ENCODE data around the gene LRRC55. TPM values are rescaled to one million over a fixed set of nuclear protein-coding genes. Genes with fewer than 3 reads are reported as not detected.

LRRC55 gene, protein sequence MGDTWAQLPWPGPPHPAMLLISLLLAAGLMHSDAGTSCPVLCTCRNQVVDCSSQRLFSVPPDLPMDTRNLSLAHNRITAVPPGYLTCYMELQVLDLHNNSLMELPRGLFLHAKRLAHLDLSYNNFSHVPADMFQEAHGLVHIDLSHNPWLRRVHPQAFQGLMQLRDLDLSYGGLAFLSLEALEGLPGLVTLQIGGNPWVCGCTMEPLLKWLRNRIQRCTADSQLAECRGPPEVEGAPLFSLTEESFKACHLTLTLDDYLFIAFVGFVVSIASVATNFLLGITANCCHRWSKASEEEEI
- total RNA-seq: not detected

- Mint-ChIP-seq H3K27me3 (ENCODE audit: low read depth) (peaks cover 16% of the 10 kb centered on the region), H3K27ac (no peak within 1 kb of the TSS), H3K4me1 (ENCODE audit: low read depth) (no peaks in the 10 kb centered on the region), H3K36me3 (ENCODE audit: low read depth) (no peaks in the 10 kb centered on the region), H3K9me3 (ENCODE audit: insufficient read depth) (no peaks in the 10 kb centered on the region), H3K4me3 (no peak within 1 kb of the TSS)
- POLR2A ChIA-PET: no interaction called here
- ATAC-seq (no peak), DNase-seq (no peak)
- CTCF ChIA-PET: no interaction called here
Measured at GRCh38 chr11:57181678-57182305, at the start of gene LRRC55. TSS of gene LRRC55 (plus strand) at chr11:57181953. CDS start at chr11:57182023, 70 bp downstream.

DNA sequence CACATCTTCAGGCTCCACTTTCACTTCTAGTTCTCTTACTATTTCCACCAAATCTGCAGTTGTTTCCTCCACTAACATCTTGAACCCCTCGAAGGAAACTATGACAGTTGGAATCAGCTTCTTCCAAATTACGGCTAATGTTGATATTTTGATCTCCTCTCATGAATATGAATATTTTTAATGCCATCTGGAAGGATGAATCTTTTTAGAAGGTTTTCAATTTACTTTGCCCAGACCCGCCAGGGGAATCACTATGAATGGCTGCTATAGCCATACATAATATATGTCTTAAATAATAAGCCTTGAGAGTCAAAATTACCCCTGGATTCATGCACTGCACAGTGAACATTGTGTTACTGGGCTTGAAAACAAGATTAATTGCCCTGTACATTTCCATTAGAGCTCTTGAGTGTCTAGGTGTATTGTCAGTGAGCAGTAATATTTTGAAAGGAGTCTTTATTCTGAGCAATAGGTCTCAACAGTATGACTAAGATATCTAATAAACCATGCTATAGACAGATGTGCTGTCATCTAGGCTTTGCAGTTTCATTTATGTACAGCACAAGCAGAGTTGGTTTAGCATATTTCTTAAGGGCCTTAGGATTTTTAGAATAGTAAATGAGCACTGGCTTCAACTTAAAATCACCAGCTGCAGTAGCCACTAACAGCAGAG lies 48.3 kb upstream of the LRRC55 start:
- DNase-seq (no peak), ATAC-seq (no peak)
- Mint-ChIP-seq H3K9me3 (ENCODE audit: insufficient read depth) (no peaks in the 10 kb centered on the region), H3K36me3 (ENCODE audit: low read depth) (no peaks in the 10 kb centered on the region), H3K4me3 (no peak overlapping the region), H3K27ac (no peak overlapping the region), H3K27me3 (ENCODE audit: low read depth) (peaks cover 10% of the 10 kb centered on the region), H3K4me1 (ENCODE audit: low read depth) (no peaks in the 10 kb centered on the region)
- ChIA-PET CTCF (interaction anchor here (2.6 kb wide), 1 partner anchor 116 kb away, joined by 10 read pairs; no protein-coding TSS in a partner anchor), POLR2A (no interaction called here)

DNA sequence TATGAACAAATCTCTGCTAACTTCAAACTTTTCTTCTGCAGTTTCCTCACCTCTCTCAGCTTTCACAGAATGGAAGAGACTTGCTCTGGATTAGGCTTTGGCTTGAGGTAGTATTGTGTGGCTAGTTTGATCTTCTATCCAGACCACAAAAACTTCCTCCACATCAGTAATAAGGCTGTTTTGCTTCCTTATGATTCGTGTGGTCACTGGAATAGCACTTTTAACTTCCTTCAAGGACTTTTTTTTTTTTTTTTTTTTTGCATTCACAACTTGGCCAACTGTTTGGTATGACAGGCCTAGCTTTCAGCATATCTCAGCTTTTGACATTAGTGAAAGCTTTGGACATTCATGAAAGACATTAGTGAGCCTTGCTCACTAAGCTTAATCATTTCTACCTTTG lies 47.5 kb upstream of the LRRC55 start:
- Mint-ChIP-seq H3K27ac (no peak overlapping the region), H3K4me3 (no peak overlapping the region), H3K27me3 (ENCODE audit: low read depth) (peaks cover 10% of the 10 kb centered on the region), H3K36me3 (ENCODE audit: low read depth) (no peaks in the 10 kb centered on the region), H3K4me1 (ENCODE audit: low read depth) (no peaks in the 10 kb centered on the region), H3K9me3 (ENCODE audit: insufficient read depth) (no peaks in the 10 kb centered on the region)
- CTCF ChIA-PET: interaction anchor here (2.6 kb wide), 1 partner anchor 115 kb away, joined by 10 read pairs; no protein-coding TSS in a partner anchor
- POLR2A ChIA-PET: no interaction called here
- no peak for ATAC-seq
- no peak for DNase-seq

DNA sequence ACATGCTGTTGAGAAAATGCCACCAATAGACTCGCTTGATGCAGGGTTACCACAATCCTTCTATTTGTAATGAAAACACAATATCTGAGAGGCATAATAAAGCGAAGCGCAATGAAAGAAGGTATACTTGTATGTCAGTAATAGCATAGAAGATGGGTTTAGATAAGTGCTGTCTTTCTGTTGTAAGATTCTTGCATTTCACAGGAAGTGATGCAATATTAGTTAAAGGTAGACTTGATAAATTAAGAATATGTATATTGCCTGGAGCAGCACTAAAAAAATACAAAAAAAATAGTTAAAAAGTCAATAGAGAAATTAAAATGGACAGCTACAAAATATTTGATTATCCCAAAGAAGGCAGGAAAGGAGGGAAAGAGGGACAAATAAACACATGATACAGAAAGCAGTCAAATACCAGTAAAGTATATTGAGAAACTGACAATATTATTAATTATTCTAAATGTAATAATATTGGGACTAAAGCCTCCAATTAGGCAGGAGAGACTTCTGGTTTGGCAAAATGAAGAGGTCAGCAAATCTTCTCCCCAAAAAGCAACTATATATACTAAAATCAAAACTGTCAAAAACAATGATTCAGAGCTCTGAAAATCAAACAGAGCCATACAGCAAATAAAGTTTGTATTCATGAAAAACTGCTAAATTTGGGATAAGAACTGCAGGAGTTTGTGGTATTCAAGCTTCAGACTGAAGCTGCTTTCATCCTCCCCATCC lies 46.6 kb upstream of the LRRC55 start:
- H3K36me3 Mint-ChIP-seq (ENCODE audit: low read depth): no peaks in the 10 kb centered on the region

GRCh38 chr11:57140568-57140967 lies 41.2 kb upstream of the LRRC55 start:
- ChIA-PET POLR2A (no interaction called here), CTCF (no interaction called here)
- peaks cover 8% of the 10 kb centered on the region for H3K27me3 Mint-ChIP-seq (ENCODE audit: low read depth)
- H3K27ac Mint-ChIP-seq: no peak overlapping the region
- no peak overlapping the region for H3K4me3 Mint-ChIP-seq
- ATAC-seq (no peak), DNase-seq (no peak)
- no peaks in the 10 kb centered on the region for H3K36me3 Mint-ChIP-seq (ENCODE audit: low read depth)
- H3K4me1 Mint-ChIP-seq (ENCODE audit: low read depth): no peaks in the 10 kb centered on the region
- no peaks in the 10 kb centered on the region for H3K9me3 Mint-ChIP-seq (ENCODE audit: insufficient read depth)

More for the DNA sequence above, 46.6 kb upstream of the LRRC55 start:
- CTCF ChIA-PET: interaction anchor here (2.6 kb wide), 1 partner anchor 114 kb away, joined by 10 read pairs; no protein-coding TSS in a partner anchor
- DNase-seq: no peak
- ATAC-seq: no peak
- Mint-ChIP-seq H3K4me3 (no peak overlapping the region), H3K9me3 (ENCODE audit: insufficient read depth) (no peaks in the 10 kb centered on the region), H3K27ac (no peak overlapping the region), H3K27me3 (ENCODE audit: low read depth) (peaks cover 10% of the 10 kb centered on the region), H3K4me1 (ENCODE audit: low read depth) (no peaks in the 10 kb centered on the region)
- POLR2A ChIA-PET: no interaction called here

- H3K36me3 Mint-ChIP-seq (ENCODE audit: low read depth): no peaks in the 10 kb centered on the region
- ATAC-seq (no peak), DNase-seq (no peak)
- ChIA-PET POLR2A (no interaction called here), CTCF (no interaction called here)
- no peak overlapping the region for H3K27ac Mint-ChIP-seq
- H3K27me3 Mint-ChIP-seq (ENCODE audit: low read depth): peaks cover 6% of the 10 kb centered on the region
- no peaks in the 10 kb centered on the region for H3K4me1 Mint-ChIP-seq (ENCODE audit: low read depth)
- no peaks in the 10 kb centered on the region for H3K9me3 Mint-ChIP-seq (ENCODE audit: insufficient read depth)
- H3K4me3 Mint-ChIP-seq: no peak overlapping the region
Measured at GRCh38 chr11:57143459-57143858, 38.3 kb upstream of the LRRC55 start.

GRCh38 chr11:57144075-57144474 lies 37.7 kb upstream of the LRRC55 start:
- DNase-seq (no peak), ATAC-seq (no peak)
- ChIA-PET POLR2A (no interaction called here), CTCF (no interaction called here)
- H3K9me3 Mint-ChIP-seq (ENCODE audit: insufficient read depth): no peaks in the 10 kb centered on the region
- no peak overlapping the region for H3K27ac Mint-ChIP-seq
- no peak overlapping the region for H3K4me3 Mint-ChIP-seq
- H3K4me1 Mint-ChIP-seq (ENCODE audit: low read depth): no peaks in the 10 kb centered on the region
- peaks cover 6% of the 10 kb centered on the region for H3K27me3 Mint-ChIP-seq (ENCODE audit: low read depth)
- no peaks in the 10 kb centered on the region for H3K36me3 Mint-ChIP-seq (ENCODE audit: low read depth)

- ChIA-PET POLR2A (no interaction called here), CTCF (no interaction called here)
- Mint-ChIP-seq H3K4me1 (ENCODE audit: low read depth) (no peaks in the 10 kb centered on the region), H3K36me3 (ENCODE audit: low read depth) (no peaks in the 10 kb centered on the region), H3K27me3 (ENCODE audit: low read depth) (peaks cover 6% of the 10 kb centered on the region), H3K4me3 (no peak overlapping the region), H3K27ac (no peak overlapping the region), H3K9me3 (ENCODE audit: insufficient read depth) (no peaks in the 10 kb centered on the region)
- ATAC-seq (no peak), DNase-seq (no peak)
Measured at GRCh38 chr11:57144531-57145320, 37.0 kb upstream of the LRRC55 start.

DNA sequence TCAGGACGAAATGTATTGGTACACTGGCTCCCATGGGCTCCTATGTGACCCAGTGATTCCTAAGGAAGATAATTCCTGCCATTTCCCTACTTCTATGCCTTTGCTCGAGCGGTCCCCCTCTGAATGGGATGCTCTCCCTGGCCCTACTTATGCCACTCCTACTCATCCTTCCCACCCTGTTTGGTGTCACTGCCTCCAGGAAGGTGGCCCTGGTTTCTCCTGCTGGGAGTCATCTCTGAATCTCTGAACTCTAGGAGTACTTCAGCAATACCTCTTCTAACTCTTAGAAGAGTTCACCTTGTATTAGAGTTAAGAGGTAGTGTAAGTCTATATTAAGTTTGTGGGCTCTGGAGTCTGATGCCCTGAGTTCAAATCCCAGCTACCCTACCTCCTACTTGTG lies 35.5 kb upstream of the LRRC55 start:
- Mint-ChIP-seq H3K4me1 (ENCODE audit: low read depth) (no peaks in the 10 kb centered on the region), H3K4me3 (no peak overlapping the region), H3K36me3 (ENCODE audit: low read depth) (no peaks in the 10 kb centered on the region), H3K27me3 (ENCODE audit: low read depth) (peaks cover 6% of the 10 kb centered on the region), H3K9me3 (ENCODE audit: insufficient read depth) (no peaks in the 10 kb centered on the region), H3K27ac (no peak overlapping the region)
- ATAC-seq (no peak), DNase-seq (no peak)
- ChIA-PET CTCF (no interaction called here), POLR2A (no interaction called here)

GRCh38 chr11:57148621-57149020 lies 33.1 kb upstream of the LRRC55 start:
- H3K4me1 Mint-ChIP-seq (ENCODE audit: low read depth): no peaks in the 10 kb centered on the region
- CTCF ChIA-PET: no interaction called here
- no peak overlapping the region for H3K4me3 Mint-ChIP-seq
- POLR2A ChIA-PET: no interaction called here
- H3K9me3 Mint-ChIP-seq (ENCODE audit: insufficient read depth): no peaks in the 10 kb centered on the region
- ATAC-seq (no peak), DNase-seq (no peak)
- H3K27me3 Mint-ChIP-seq (ENCODE audit: low read depth): peaks cover 6% of the 10 kb centered on the region
- H3K27ac Mint-ChIP-seq: no peak overlapping the region
- H3K36me3 Mint-ChIP-seq (ENCODE audit: low read depth): no peaks in the 10 kb centered on the region

DNA sequence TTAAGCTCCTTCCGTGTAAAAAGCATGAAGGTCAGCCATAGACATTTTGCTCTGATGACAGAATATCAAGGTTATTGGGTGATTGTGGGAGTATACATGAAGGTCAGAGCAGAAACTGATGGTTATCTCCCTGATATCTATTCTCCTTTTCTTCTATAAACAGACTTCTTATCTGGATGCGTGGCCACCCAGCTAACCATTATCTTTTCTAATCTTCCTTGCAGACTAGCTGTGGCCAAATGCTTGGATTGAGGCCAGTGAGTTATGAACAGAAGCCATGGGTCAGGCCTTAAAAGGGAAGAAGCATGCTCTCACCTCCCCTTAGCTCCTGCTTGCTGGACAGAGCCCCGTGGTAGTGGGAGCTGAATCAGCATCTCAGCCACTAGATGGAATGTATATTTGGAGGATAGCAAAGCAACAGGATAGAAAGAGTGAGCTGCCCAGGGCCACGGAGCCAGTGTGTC lies 31.3 kb upstream of the LRRC55 start:
- no peaks in the 10 kb centered on the region for H3K9me3 Mint-ChIP-seq (ENCODE audit: insufficient read depth)
- no peak overlapping the region for H3K27ac Mint-ChIP-seq
- ATAC-seq: no peak
- CTCF ChIA-PET: interaction anchor here (1.5 kb wide), 1 partner anchor 99 kb away, joined by 3 read pairs; no protein-coding TSS in a partner anchor
- H3K36me3 Mint-ChIP-seq (ENCODE audit: low read depth): no peaks in the 10 kb centered on the region
- peaks cover 7% of the 10 kb centered on the region for H3K27me3 Mint-ChIP-seq (ENCODE audit: low read depth)
- no peak for DNase-seq
- POLR2A ChIA-PET: no interaction called here
- H3K4me3 Mint-ChIP-seq: no peak overlapping the region
- H3K4me1 Mint-ChIP-seq (ENCODE audit: low read depth): no peaks in the 10 kb centered on the region
